Large intestine (tissue), 3 donors: ENCODE data around the gene RSRC1. TPM values are rescaled to one million over a fixed set of nuclear protein-coding genes. Genes with fewer than 3 reads are reported as not detected.
A peak's percentile ranks its signal among the peaks of the same experiment; 100 is the strongest.

Source experiments
- DNase-seq, 2 donors: peaks; one replicate each; pipeline versions ENCODE4 v3.0.0 to v3.0.0-alpha.2; 2013
- H3K27ac ChIP-seq: one replicate; pipeline ENCODE4 v1.5.1; 2013; ENCODE audit warnings: low read length
- H3K27me3 ChIP-seq: 2 replicates; pipeline ENCODE4 v1.6.1; 2013; ENCODE audit warnings: low read length; ENCODE audit not compliant: control insufficient read depth, insufficient read depth
- H3K36me3 ChIP-seq: 2 replicates; pipeline ENCODE4 v1.6.1; 2013; ENCODE audit warnings: low read length; ENCODE audit not compliant: control insufficient read depth, insufficient read depth
- H3K4me1 ChIP-seq: one replicate; pipeline ENCODE4 v1.6.1; 2013; ENCODE audit warnings: low read length; ENCODE audit not compliant: control insufficient read depth, insufficient read depth
- H3K4me3 ChIP-seq: one replicate; pipeline ENCODE4 v1.5.1; 2013; ENCODE audit warnings: low read length
- H3K9me3 ChIP-seq: one replicate; pipeline ENCODE4 v1.6.1; 2013; ENCODE audit warnings: mild to moderate bottlenecking, low read depth, low read length, moderate library complexity; ENCODE audit not compliant: control insufficient read depth
- WGBS: methylation state at CpG from one replicate; pipeline ENCODE4 v1.1.5; 2013; ENCODE audit warnings: low lambda C conversion rate; ENCODE audit not compliant: insufficient coverage; 5-methylcytosine and 5-hydroxymethylcytosine counted together
- polyA plus RNA-seq: library from polyadenylated mRNA; unstranded; fragments of 120-200 nt; gene quantifications from one replicate; pipeline ENCODE4 v1.2.1, GENCODE V29; 2013

The RSRC1 gene
- polyA plus RNA-seq, 1 donor: 22.4 TPM

GRCh38 chr3:158420654-158421396 is 310.9 kb downstream of the RSRC1 start:
- no peaks in the 10 kb centered on the region for H3K4me1 ChIP-seq
- WGBS: 93% methylated on average over 3 of the region's 3 CpGs

GRCh38 chr3:158430448-158430847 is 320.6 kb downstream of the RSRC1 start:
- Histone ChIP-seq H3K4me3 (no peak overlapping the region), H3K36me3 (no peaks in the 10 kb centered on the region), H3K9me3 (no peaks in the 10 kb centered on the region), H3K4me1 (no peaks in the 10 kb centered on the region), H3K27me3 (no peaks in the 10 kb centered on the region), H3K27ac (no peak overlapping the region)
- no CpG with 5 or more reads among the region's 1 CpG for WGBS
- DNase-seq: no peak

More at GRCh38 chr3:158420654-158421396, 310.9 kb downstream of the RSRC1 start:
- no peaks in the 10 kb centered on the region for H3K27me3 ChIP-seq
- H3K36me3 ChIP-seq: no peaks in the 10 kb centered on the region
- H3K4me3 ChIP-seq: no peak overlapping the region
- no peak overlapping the region for H3K27ac ChIP-seq
- no peak for DNase-seq
- H3K9me3 ChIP-seq: no peaks in the 10 kb centered on the region

GRCh38 chr3:158430968-158431367 is 321.1 kb downstream of the RSRC1 start:
- no peaks in the 10 kb centered on the region for H3K4me1 ChIP-seq

GRCh38 chr3:158431829-158432228 is 321.9 kb downstream of the RSRC1 start:
- no peaks in the 10 kb centered on the region for H3K36me3 ChIP-seq
- no peaks in the 10 kb centered on the region for H3K4me1 ChIP-seq
- no CpG with 5 or more reads among the region's 3 CpGs for WGBS
- no peak overlapping the region for H3K4me3 ChIP-seq
- no peak for DNase-seq
- H3K9me3 ChIP-seq: no peaks in the 10 kb centered on the region
- H3K27ac ChIP-seq: no peak overlapping the region
- no peaks in the 10 kb centered on the region for H3K27me3 ChIP-seq

More at GRCh38 chr3:158430968-158431367, 321.1 kb downstream of the RSRC1 start:
- Histone ChIP-seq H3K27ac (no peak overlapping the region), H3K9me3 (no peaks in the 10 kb centered on the region), H3K4me3 (no peak overlapping the region), H3K27me3 (no peaks in the 10 kb centered on the region), H3K36me3 (no peaks in the 10 kb centered on the region)
- no peak for DNase-seq

- Histone ChIP-seq H3K36me3 (no peaks in the 10 kb centered on the region), H3K4me1 (no peaks in the 10 kb centered on the region), H3K27me3 (no peaks in the 10 kb centered on the region), H3K27ac (no peak overlapping the region), H3K9me3 (no peaks in the 10 kb centered on the region), H3K4me3 (no peak overlapping the region)
- peak; percentile 55 to 59 for DNase-seq
- WGBS: 0% methylated on average over 1 of the region's 4 CpGs
Measured at GRCh38 chr3:158434412-158435038, 324.6 kb downstream of the RSRC1 start.

- Histone ChIP-seq H3K4me3 (no peak overlapping the region), H3K9me3 (no peaks in the 10 kb centered on the region), H3K27me3 (no peaks in the 10 kb centered on the region), H3K36me3 (no peaks in the 10 kb centered on the region), H3K27ac (no peak overlapping the region), H3K4me1 (no peaks in the 10 kb centered on the region)
- no peak for DNase-seq
- WGBS: 100% methylated on average over 1 of the region's 1 CpG
Measured at GRCh38 chr3:158443632-158444031, 333.7 kb downstream of the RSRC1 start.

- Histone ChIP-seq H3K4me3 (no peak overlapping the region), H3K36me3 (no peaks in the 10 kb centered on the region), H3K4me1 (no peaks in the 10 kb centered on the region), H3K9me3 (no peaks in the 10 kb centered on the region), H3K27me3 (no peaks in the 10 kb centered on the region), H3K27ac (no peak overlapping the region)
- DNase-seq: no peak
Measured at GRCh38 chr3:158447408-158447807, 337.5 kb downstream of the RSRC1 start.

GRCh38 chr3:158451405-158452055 is 341.6 kb downstream of the RSRC1 start:
- no CpG with 5 or more reads among the region's 1 CpG for WGBS
- Histone ChIP-seq H3K27me3 (no peaks in the 10 kb centered on the region), H3K9me3 (no peaks in the 10 kb centered on the region), H3K36me3 (no peaks in the 10 kb centered on the region), H3K27ac (no peak overlapping the region), H3K4me3 (no peak overlapping the region), H3K4me1 (no peaks in the 10 kb centered on the region)
- no peak for DNase-seq

GRCh38 chr3:158452334-158452733 is 342.4 kb downstream of the RSRC1 start:
- H3K4me3 ChIP-seq: no peak overlapping the region
- no peak overlapping the region for H3K27ac ChIP-seq
- H3K4me1 ChIP-seq: no peaks in the 10 kb centered on the region
- DNase-seq: no peak
- no peaks in the 10 kb centered on the region for H3K27me3 ChIP-seq
- no peaks in the 10 kb centered on the region for H3K36me3 ChIP-seq
- no peaks in the 10 kb centered on the region for H3K9me3 ChIP-seq

GRCh38 chr3:158453004-158453403 is 343.1 kb downstream of the RSRC1 start:
- Histone ChIP-seq H3K4me3 (no peak overlapping the region), H3K27ac (no peak overlapping the region), H3K9me3 (no peaks in the 10 kb centered on the region), H3K4me1 (no peaks in the 10 kb centered on the region), H3K36me3 (no peaks in the 10 kb centered on the region), H3K27me3 (no peaks in the 10 kb centered on the region)
- no peak for DNase-seq
- WGBS: no CpG with 5 or more reads among the region's 2 CpGs

GRCh38 chr3:158453865-158454264 is 344.0 kb downstream of the RSRC1 start:
- H3K4me1 ChIP-seq: no peaks in the 10 kb centered on the region
- H3K27me3 ChIP-seq: no peaks in the 10 kb centered on the region
- H3K4me3 ChIP-seq: no peak overlapping the region
- no peaks in the 10 kb centered on the region for H3K36me3 ChIP-seq
- no peaks in the 10 kb centered on the region for H3K9me3 ChIP-seq
- DNase-seq: no peak
- no peak overlapping the region for H3K27ac ChIP-seq
